ENCODE results near the gene ACADVL.

GRCh38 chr17:7217113-7217987, 2.4 kb upstream of the ACADVL start:
- TF ChIP-seq CTCF (IDR thresholded peaks at IDR 0.05; ENCODE audit: low read depth, low read length, poor library complexity, severe bottlenecking): no peak
- TF ChIP-seq EZH2phosphoT487 (IDR thresholded peaks at IDR 0.05; ENCODE audit: borderline replicate concordance, low read length): no peak

All from DOHH2 (cell line).